GM21723 (cell line): ENCODE data around the gene LIPT2.

ENCODE experiments used
- ATAC-seq: cut with Tn5 transposase; IDR thresholded peaks from one replicate; pipeline ENCODE4 v1.9.1; 2021; ENCODE audit warnings: mild to moderate bottlenecking, moderate library complexity; ENCODE audit not compliant: unreplicated experiment

The LIPT2 gene

DNA sequence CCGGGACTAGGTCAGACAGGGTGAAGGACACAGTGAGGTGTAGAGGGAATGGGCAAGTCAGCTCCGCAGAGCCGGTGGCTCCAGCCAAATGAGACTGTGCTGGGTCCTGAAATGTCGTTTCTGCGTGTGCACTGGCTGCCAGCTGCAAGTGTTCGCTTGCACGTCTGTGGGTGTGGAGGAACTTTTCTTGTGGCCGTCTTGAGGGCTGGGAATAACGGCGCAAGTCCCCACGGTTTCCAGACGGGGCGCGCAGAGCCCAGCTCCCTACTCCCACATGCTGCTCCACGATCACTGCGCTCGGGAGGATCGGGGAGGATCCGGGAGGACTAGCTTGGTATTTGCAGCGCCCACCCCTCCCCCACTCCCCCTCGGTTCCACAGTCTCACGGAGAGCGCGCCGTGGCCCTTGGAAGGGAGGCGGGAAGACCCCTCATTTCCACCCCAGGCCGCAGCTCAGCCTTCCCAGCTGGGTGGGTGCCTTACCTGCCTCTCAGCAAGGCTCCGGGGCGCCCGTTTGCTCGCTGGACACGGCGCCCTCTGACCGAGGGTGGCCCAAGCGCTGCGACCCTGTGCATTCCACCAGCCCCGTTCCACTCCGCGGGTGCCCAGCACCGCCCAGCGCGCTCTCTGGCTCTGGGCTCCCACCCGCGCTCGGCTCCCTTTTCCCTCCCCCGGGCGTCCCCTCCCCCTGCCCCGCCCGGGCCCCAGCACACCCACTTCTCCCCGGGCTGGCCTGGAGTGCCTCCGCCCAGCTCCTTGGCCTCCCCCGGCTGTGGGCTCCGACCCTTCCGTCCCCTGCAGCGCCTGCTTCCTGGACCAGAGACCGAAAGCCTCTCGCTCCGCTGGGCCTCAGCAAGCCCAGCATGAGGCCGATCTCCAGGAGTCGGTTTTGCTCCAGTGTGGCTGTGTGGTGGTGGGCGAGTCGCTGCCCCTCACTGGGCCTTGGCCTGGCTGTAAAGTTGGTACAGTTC lies 26.3 kb downstream of the LIPT2 start, which contains the start of gene KCNE3:
Gene KCNE3, minus strand, starts transcription at position 634 of the 970 bp plus-strand sequence. CDS start 9,986 bp downstream, outside the sequence.
- no peak for ATAC-seq

DNA sequence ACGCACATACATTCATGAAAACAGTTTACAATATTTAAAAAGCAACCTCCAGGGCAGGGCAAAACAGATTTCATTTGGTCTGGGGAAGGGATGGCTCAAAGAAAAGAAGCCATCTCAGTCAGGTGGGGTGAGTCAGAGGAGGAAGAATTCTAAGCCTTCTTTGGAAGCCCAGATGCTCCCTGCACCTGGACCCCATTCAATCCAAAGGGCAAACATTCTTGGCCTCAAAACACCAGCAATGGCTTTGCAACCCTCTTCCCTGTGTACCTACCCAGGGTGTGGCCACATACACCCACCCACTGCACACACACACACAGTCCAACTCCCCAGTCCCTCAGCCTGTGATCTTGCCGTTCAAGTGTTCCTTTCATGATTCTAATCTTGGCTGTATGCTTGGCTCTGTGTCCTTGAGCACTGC lies 28.2 kb downstream of the LIPT2 start:
- no peak for ATAC-seq

DNA sequence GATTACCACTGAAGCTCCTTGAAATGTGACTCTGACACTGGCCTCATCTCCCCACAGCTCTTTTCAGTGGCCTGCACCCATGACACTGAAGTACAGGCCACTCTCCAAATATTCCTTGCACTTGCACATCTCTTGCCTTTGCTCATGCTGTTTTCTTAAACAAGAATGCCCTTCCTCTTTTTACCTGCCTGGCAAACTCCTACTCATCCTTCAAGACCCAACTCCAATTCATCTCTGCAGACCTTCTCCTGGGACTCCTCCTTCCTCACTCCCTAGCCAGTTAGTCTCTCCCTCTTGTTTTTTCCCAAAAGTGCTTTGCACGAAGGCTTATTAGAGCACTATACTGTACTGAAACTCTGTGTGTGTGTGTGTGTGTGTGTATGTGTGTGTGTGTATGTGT lies 28.8 kb downstream of the LIPT2 start:
- no peak for ATAC-seq

DNA sequence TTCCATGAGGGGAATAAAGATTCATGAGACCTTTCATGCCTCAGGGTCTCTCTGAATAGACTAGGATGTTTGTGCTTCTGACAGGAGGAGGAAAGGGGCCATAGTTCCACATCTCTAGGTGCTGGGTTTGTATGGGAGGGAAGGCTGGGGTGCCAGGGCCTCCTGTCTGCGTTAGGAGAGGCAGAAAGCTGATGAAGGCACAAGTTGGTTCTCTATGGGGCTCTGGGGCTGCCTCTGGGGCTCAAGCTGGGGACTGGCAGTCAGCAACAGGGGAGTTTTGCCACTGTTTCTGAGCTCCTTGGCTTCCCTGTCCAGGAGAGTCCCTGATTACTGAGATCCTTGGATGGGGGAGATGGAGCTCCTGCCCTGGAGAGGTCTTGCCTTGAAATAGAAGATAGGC lies 30.3 kb downstream of the LIPT2 start:
- ATAC-seq: no peak

DNA sequence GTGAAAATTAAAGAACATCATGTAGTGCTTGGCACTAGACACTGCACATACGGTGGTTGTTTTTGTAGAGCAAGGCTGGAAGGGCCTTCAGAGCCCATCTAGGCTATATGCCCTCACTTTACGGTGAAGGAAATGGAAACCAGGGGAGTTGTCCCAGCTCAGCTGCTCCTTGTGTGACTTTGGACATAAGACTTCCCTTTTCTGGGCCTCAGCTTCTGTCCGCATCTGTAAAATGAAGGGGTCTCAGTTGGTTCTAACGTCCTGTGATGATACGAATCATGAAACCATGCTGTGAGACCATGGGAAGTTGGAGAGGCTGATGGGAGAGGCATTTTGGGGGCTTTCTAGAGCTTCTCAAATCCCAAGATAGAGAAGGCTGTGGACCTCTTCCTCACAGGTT lies 30.9 kb downstream of the LIPT2 start:
- ATAC-seq: no peak

DNA sequence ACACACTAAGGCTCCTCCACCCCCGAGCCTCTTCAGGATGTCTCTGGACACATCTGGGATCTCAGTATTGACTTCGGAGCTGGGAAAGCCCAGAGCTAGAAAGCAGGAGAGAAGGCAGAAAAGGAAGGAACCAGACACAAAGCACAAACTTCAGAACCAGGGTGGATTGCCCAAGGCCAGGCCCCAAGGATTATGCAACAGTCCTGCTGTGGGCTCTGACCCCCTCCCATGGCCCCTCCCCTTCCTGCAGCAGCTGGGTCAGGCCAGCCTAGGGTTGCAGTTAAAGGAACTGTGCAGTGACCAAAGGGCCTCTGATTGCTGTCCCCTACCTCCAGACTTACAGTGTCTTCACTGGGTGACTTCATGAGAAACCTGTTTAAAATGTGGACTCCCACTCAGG lies 31.5 kb downstream of the LIPT2 start:
- ATAC-seq: no peak

DNA sequence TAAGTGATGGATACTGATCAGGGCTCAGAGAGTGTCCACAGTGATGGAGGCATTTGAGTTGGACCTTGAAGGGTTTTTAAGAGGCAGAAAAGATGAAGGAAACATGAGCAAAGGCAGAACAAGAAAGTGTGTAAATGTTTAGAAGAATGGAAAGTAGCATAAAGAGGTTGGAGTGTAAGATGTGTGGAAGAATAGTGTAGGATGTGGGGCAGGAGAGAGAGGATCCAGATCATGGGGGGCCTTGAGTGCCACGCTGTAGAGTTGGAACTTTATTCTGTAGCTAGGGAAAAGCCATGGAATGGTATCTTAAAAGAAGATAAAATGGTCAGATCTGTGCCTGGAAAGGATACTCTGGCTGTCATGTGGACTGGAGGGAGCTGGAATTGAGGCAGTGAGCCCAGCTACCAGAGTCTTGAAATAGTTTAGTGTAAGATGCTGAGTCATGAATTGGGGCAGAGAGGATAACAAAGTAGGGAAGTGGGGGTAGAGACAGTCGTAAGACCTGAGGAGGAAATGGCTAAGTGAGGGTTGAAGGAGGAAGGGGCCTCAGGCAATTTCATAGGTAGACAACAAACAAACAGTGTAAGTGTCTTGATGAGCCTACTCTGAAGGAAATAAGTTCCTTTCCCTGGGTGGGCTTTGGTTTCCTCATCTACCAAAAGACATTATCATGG lies 32.9 kb downstream of the LIPT2 start:
- ATAC-seq: no peak

DNA sequence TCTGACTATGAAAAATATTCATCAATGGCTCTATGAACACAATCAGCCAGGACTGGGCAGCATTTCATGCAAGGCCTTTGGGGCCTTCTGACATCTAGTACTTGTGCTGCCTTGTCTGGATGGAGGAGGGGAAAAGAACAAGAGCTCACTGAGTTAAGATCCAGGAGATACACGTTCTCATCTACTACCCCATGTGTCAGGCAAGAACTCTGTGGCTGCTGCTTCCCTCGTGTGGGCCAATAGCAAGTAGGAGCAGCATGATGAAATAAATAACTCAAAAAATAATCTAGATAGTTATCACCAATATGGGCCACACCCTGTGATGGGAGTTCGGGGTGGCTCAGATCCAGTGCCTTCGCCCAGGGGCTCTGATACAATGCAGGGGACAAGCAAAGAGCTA lies 33.5 kb downstream of the LIPT2 start:
- no peak for ATAC-seq

DNA sequence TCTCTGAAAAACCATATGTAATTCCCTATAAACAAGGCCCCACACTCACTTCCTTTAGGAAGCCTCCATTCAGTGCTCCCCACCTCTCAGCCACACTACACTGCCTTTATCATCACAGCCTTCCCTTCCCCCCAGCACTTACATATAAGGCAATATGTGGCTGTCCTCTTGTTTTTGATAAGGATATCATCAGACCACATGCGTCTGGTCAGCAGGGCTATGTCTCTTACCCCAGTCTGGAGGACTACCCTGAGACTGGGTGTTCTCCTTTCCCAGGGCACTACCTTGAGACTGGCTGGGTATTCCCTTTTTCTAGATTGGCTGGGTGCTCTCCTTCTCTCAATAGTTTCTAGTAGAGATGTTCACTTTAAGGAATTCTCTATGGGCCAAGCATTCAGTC lies 33.9 kb downstream of the LIPT2 start:
- no peak for ATAC-seq

DNA sequence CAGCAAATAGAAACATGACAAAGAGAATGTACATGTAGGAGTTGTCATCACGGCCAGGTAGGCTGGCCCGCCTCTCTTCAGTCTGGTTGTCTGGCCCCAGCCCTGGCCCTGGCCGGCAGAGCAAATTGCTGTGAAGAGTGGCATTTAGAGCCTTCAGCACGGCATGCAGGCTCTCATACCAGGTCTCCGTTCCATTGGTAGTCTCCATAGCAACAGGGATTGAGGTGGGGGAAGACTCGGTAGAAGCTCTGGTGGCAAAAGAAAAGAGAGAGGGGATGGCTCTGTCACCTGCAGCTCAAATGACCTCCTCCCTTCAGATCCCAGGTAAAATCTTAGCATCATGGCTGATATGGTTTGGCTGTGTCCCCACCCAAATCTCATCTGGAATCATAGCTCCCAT lies 36.2 kb downstream of the LIPT2 start:
- ATAC-seq: no peak

DNA sequence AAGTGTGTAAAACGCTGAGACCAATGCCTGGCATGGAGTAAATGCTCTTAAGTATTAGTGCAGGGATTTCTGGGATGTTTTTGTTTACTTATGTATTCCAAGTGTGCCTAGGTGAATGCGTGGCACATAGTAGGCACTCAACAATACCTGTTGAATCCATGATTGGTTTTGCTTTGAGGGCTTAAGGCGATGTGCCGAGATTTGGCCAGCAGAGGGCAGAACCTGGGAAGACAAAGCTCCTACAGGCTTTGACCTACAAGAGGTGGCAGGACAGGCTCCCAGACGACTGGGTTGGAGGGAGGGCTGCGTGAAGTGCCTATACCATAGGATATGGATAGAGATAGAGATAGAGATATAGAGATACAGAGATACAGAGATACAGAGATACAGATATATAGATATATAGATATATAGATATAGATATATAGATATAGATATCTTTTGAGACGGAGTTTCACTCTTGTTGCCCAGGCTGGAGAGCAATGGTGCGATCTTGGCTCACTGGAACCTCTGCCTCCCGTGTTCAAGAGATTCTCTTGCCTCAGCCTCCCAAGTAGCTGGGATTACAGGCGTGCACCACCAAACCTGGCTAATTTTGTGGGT lies 40.0 kb downstream of the LIPT2 start:
- no peak for ATAC-seq

DNA sequence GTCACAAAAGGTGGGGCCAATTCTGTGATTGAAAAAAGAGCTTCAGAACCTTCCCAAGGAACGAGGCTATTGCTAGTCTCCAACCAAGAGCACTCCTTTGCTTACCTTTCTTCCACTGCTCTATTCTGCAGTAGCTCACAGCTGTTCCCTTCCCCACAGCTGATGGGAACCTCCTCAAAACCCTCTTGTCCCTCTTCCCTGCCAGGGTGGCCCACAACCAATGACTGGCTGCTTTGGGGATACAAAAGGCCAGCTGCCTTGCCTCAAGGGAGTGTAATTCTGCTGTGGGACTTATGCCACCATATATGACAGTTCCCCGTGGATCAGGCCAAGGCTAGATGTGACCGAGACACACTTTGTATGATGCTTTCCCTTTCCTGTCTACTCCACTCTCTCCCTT lies 41.2 kb downstream of the LIPT2 start:
- ATAC-seq: no peak

DNA sequence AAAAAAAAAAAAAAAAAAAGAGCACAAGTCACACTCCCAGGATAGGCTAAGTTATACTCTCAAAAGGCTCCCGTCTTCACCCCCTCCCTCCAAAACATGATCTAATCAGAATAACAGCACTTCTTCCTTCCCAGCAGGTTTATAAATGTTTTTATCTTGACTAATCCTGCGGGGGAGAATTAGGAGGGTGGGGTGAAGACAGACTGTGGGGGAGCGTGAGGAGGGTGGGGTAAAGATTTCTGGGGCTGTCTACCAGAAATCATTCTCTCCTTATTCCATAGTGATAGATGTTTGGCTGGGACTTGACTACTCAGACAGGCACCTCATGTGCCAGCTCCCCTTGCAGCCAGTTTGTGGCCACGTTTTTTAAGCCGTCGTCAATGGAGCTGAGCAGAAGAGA lies 43.2 kb downstream of the LIPT2 start:
- ATAC-seq: no peak

DNA sequence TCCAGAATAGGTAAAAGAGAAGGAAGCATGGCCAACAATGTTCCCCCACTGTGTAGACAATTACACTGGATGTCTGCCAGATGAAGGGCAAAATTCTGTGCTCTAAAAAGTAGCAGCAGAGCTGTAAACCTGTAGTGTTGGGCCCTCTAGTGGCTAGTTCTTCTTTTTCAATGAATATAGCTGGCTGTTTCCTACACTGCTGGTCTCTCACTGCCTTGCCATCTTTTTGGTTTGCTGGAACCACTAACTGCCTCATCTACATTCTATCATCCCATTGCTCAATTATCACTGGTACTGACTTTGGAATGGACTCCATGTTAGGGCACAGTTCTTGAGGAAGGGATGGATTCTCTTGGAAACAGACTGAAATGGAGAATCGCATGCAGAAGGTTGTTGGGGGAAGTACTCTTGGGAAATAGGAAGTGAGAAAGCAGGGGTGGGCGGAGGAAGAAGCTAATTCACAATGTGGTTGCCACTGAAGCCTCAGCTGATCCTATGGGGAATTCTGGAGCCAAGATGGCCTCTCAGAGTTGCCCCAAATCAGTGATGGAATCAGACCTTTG lies 44.1 kb downstream of the LIPT2 start:
- ATAC-seq: peak; percentile 57

DNA sequence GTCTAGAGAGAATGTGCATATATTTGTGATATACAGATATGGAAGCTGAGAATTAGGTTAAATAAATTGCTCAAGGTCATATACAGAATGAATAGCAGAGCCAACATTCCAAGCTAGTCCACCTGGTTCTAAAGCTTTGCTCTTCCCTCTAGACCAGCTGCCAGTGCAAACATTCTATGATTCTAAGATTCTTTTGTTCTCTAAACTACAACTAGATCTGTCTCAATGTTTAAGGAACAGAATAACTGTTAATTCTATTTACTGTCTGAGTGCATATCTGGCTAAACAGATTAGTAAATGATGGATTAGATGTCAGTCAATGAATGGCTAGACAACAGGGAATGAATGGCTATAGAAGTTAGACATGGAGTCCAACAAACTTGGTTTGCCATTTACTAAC lies 45.8 kb downstream of the LIPT2 start:
- ATAC-seq: no peak

DNA sequence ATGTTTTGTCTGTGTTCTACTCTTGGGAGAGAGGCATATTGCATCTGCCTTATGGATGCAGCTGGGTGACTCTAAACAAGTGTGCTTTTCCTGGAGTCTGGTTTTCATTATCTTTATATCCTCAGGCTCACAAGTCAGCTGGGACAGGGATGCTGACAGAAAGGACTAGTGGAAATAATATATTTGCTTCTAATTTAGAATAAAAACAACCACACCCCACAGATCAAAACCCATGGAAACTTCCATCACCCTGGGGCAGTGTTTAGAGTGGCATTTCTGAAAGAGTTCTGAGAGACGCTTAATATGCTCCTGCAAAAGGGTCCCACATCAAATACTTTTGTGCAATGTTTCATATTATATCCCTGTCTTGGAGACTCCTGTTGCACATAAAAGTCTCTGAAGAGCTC lies 47.0 kb downstream of the LIPT2 start:
- ATAC-seq: no peak

DNA sequence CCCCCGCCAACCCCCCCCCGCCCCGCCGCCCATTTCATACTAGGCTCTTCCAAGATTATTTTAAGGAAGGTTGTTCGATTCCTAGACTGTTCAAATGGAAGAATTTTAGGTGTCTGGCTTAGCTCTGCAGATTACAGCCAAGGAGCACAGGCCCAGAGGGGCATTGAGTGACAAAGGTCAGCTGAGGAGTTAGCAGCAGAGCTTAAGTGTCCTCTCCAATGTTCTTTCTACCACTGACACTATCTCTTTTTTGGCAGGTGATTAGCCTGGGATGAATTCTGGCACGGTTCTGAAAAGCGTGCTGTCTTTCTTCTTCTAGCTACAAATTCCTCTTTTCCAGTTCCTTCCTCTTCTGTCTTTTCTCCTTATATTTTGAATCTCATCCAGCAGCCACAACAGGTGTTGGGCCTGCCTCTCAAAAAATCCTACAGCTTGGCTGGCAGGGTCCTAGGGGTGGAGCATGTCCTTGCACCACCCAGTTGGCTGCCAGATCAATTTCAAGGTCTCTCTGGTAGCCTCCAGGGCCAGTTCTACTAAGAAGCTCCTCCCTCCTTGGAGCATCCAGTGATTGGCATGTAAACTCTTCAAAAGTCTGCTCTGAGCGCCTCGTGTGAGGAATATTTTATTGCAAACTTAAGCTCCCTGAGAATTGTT lies 49.2 kb downstream of the LIPT2 start:
- no peak for ATAC-seq

DNA sequence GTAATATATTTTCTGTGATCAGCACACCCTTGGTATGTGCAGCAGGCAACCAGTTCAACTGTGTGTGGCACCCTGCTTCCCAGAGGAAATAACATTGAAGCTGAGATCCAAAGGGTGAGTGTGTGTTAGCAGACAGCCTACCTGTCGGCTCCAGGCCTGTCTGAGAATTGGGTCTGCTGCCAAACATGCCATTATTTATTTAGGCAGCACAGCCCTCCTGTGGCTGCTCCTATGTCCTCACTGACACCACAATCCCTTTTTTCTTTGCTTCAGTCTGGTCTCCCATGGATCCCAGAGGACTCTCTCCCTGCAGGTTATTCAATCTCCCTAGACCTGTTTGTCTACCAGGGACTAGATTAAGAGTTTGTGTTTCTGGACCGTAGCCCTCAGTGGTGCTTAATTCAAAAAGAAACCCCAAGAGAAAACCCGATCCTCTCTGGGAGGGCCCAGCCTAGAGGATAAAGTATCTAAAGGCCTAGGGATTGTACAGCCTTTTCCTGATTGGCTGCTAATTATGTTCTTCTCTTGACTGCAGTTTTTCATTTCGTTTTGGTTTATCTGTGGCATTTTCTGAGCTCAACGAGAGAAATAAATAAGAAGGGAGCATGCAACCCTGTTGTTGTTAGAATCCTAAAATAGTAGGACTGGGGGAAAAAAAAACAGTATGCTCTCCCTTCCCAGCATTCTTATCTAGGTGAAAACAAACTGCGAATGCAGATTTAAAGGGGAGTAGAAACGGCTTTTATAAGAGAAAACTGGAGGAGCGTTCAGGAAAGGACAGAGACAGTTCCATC lies 50.3 kb downstream of the LIPT2 start:
- no peak for ATAC-seq

DNA sequence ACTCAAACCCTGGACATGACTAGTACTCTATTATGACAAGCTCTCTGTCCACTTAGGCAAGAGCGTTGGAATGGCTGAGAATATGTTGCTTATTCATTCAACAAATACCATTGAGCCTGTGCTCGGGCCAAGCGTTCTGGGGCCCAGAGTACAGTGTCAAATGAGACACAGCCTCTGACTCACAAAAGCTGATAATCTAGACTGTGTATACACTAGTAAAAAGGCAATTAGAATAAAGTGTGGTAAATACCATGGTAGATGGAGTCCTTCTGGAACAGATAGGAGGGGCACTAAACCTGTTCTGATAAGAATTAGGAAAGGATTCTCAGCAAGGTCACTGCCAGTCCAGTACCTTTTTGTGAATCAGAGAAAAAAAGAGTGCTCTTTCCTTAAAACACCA lies 50.9 kb downstream of the LIPT2 start:
- no peak for ATAC-seq
